Activated CD4-positive, alpha-beta T cell treated with anti-CD3 and anti-CD28 coated beads for 36 hours (primary cell): ENCODE results near the gene GRID1. TPM values are rescaled to one million over a fixed set of nuclear protein-coding genes. Genes with fewer than 3 reads are reported as not detected.

Experiments
- ATAC-seq: fragments of 200-7000 bp; cut with Tn5 transposase; one replicate; pipeline ENCODE4 v1.10.0; 2021; ENCODE audit warnings: mild to moderate bottlenecking, moderate library complexity
- CTCF ChIA-PET: fragments of 350-600 bp; sonication (Branson Sonifier 250); formaldehyde crosslinking; loops from one replicate; lab custom pipeline; 2021; ENCODE audit warnings: antibody characterized with exemption; lab: Charles Lee
- POLR2A ChIA-PET: fragments of 350-600 bp; sonication (Branson Sonifier 250); formaldehyde crosslinking; loops from one replicate; lab custom pipeline; 2021; ENCODE audit warnings: antibody characterized with exemption, inconsistent platforms; lab: Charles Lee
- DNase-seq: peaks from one replicate; pipeline ENCODE4 v3.0.0-alpha.2; 2020
- H3K27ac Mint-ChIP-seq: one replicate; pipeline ENCODE4 v1.8.0; 2021; ENCODE audit warnings: mixed read lengths
- H3K27me3 Mint-ChIP-seq: one replicate; pipeline ENCODE4 v1.8.0; 2021; ENCODE audit warnings: mixed read lengths
- H3K36me3 Mint-ChIP-seq: one replicate; pipeline ENCODE4 v1.8.0; 2021; ENCODE audit warnings: low read depth, mixed read lengths
- H3K4me1 Mint-ChIP-seq: one replicate; pipeline ENCODE4 v1.8.0; 2021; ENCODE audit warnings: mixed read lengths
- H3K4me3 Mint-ChIP-seq: one replicate; pipeline ENCODE4 v1.8.0; 2021; ENCODE audit warnings: mild to moderate bottlenecking, moderate library complexity, mixed read lengths
- H3K9me3 Mint-ChIP-seq: one replicate; pipeline ENCODE4 v1.8.0; 2021; ENCODE audit warnings: low read depth, mixed read lengths
- intact Hi-C, 2 experiments: fragments of 100-400 bp; cut with DNase I in 1 of 2; cut with micrococcal nuclease in 1 of 2; formaldehyde crosslinking; loops; one replicate each; pipeline versions ENCODE4 v1.14.2 to v1.15.1; 2022 to 2024; cut with DNase I, micrococcal nuclease
- total RNA-seq, 2 experiments: library from RNA; stranded (reverse); gene quantifications; one replicate each; pipeline ENCODE4 v1.2.3, GENCODE V29; 2021

GRID1 gene
- total RNA-seq, 2 experiments from 2014 or later, result not detected

DNA sequence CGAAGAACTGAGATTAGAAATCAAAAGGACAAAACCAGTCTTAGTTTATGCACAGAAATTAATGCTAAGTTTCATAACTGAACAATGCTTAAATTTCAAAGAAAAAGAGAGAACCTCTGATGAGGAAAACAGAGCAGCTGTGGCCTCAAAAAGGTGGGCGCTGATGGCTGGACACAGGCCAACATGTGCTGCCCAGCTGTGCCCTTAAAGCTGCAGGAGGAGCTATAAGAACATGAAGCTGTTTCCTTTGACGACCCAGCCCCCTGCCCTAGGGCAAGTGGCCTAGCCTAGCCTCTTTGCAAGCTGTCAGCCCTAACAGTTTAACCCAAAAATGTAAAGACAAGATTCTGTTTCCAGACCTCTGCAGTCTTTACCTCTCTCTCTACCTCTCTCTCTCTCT, 107.7 kb downstream of the GRID1 start:
- no peak overlapping the region for H3K27ac Mint-ChIP-seq
- no peak overlapping the region for H3K4me3 Mint-ChIP-seq
- no peaks in the 10 kb centered on the region for H3K9me3 Mint-ChIP-seq
- H3K4me1 Mint-ChIP-seq, result no peaks in the 10 kb centered on the region
- no peak for ATAC-seq
- ChIA-PET POLR2A (interaction anchor here (0.7 kb wide), 1 partner anchor 76 kb away, joined by 3 read pairs; no protein-coding TSS in a partner anchor), CTCF (interaction anchor here (0.6 kb wide), 1 partner anchor 9 kb away, joined by 3 read pairs; no protein-coding TSS in a partner anchor)
- peaks cover 11% of the 10 kb centered on the region for H3K27me3 Mint-ChIP-seq
- intact Hi-C loops, result no loop called here
- DNase-seq, result no peak
- no peaks in the 10 kb centered on the region for H3K36me3 Mint-ChIP-seq

- no peak for ATAC-seq
- POLR2A ChIA-PET, result interaction anchor here (0.7 kb wide), 1 partner anchor 76 kb away, joined by 3 read pairs; no protein-coding TSS in a partner anchor
These were observed 108.1 kb downstream of the GRID1 start for GRCh38 chr10:86258499-86258898.

DNA sequence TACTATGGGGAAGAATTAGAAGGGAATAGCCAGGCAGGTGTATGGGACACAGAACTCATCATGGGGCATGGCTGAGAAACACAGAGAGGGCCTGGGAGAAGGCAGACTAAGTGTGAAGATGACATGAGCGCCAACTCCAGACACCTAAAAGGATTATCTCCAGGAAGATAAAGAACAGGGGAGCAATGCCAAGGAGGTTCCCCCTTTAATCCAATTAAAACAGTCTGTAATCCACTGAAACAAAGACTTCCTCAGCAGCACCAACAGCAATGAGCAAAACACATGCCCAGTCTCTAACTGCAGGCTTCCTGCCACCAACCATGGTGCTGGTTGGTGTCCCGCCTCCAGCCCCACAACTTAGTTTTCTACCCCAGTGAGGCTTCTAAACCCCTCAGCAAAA, 108.9 kb downstream of the GRID1 start:
- ATAC-seq (no peak), DNase-seq (no peak)
- H3K4me3 Mint-ChIP-seq, result no peak overlapping the region
- H3K27me3 Mint-ChIP-seq, result peaks cover 13% of the 10 kb centered on the region
- ChIA-PET CTCF (no interaction called here), POLR2A (no interaction called here)
- no peak overlapping the region for H3K27ac Mint-ChIP-seq
- H3K9me3 Mint-ChIP-seq, result no peaks in the 10 kb centered on the region
- no peaks in the 10 kb centered on the region for H3K36me3 Mint-ChIP-seq
- intact Hi-C loops, result no loop called here
- no peaks in the 10 kb centered on the region for H3K4me1 Mint-ChIP-seq

More at GRCh38 chr10:86258499-86258898, 108.1 kb downstream of the GRID1 start:
- Mint-ChIP-seq H3K9me3 (no peaks in the 10 kb centered on the region), H3K4me1 (no peaks in the 10 kb centered on the region), H3K4me3 (no peak overlapping the region), H3K27me3 (peaks cover 15% of the 10 kb centered on the region), H3K27ac (no peak overlapping the region), H3K36me3 (no peaks in the 10 kb centered on the region)
- intact Hi-C loops, result no loop called here
- CTCF ChIA-PET, result interaction anchor here (0.6 kb wide), 1 partner anchor 10 kb away, joined by 3 read pairs; no protein-coding TSS in a partner anchor
- no peak for DNase-seq

DNA sequence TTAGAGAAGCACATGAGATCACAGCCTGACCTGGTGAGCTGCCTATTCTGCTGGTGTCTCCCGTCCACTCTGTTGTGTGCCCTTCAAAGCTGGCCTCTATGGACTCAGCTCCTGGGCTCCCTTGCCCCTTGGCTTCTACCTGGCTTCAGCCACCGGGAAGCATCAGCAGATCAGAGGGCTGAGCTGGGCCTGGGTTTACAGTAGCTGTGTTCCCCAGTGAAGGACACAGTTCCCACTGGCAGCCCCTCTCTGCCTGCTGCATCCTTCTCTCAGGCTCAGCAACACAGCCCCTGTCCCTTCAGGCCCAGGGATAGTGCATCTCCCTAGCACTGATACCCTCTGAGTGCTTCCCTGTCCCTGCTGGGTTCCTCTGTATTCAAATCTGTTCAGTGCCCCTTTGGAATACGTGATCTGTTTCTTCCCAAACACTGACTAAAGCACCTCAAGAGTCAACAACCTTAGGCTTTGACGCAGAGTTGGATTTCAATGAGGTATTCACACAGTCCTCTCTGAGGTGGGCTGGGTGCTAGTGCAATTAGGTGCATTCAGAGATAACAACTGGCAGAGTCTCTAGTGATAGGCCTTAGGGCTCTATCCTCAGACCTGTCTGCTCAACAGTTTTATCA, 109.8 kb downstream of the GRID1 start:
- Mint-ChIP-seq H3K4me3 (no peak overlapping the region), H3K27me3 (peaks cover 7% of the 10 kb centered on the region), H3K36me3 (no peaks in the 10 kb centered on the region), H3K9me3 (no peaks in the 10 kb centered on the region), H3K27ac (no peak overlapping the region), H3K4me1 (no peaks in the 10 kb centered on the region)
- intact Hi-C loops, result no loop called here
- POLR2A ChIA-PET, result interaction anchor here (0.6 kb wide), 1 partner anchor 1922 kb away, joined by 3 read pairs; no protein-coding TSS in a partner anchor
- CTCF ChIA-PET, result no interaction called here
- no peak for DNase-seq
- no peak for ATAC-seq

- no peak for ATAC-seq
- ChIA-PET CTCF (no interaction called here), POLR2A (no interaction called here)
- H3K27me3 Mint-ChIP-seq, result peaks cover 5% of the 10 kb centered on the region
- H3K4me1 Mint-ChIP-seq, result no peaks in the 10 kb centered on the region
- intact Hi-C loops, result no loop called here
- no peaks in the 10 kb centered on the region for H3K36me3 Mint-ChIP-seq
- no peak for DNase-seq
- no peaks in the 10 kb centered on the region for H3K9me3 Mint-ChIP-seq
- no peak overlapping the region for H3K4me3 Mint-ChIP-seq
- no peak overlapping the region for H3K27ac Mint-ChIP-seq
These were observed 111.0 kb downstream of the GRID1 start for GRCh38 chr10:86255405-86256251.

- no peaks in the 10 kb centered on the region for H3K36me3 Mint-ChIP-seq
- H3K9me3 Mint-ChIP-seq, result peaks cover 2% of the 10 kb centered on the region
- H3K4me1 Mint-ChIP-seq, result no peaks in the 10 kb centered on the region
- ATAC-seq, result no peak
- ChIA-PET CTCF (no interaction called here), POLR2A (no interaction called here)
- intact Hi-C loops, result no loop called here
- no peak overlapping the region for H3K27ac Mint-ChIP-seq
- H3K27me3 Mint-ChIP-seq, result peaks cover 5% of the 10 kb centered on the region
- H3K4me3 Mint-ChIP-seq, result no peak overlapping the region
- no peak for DNase-seq
These were observed 111.9 kb downstream of the GRID1 start for GRCh38 chr10:86254526-86255174.

GRCh38 chr10:86254081-86254480, 112.5 kb downstream of the GRID1 start:
- Mint-ChIP-seq H3K27me3 (peaks cover 5% of the 10 kb centered on the region), H3K4me1 (no peaks in the 10 kb centered on the region), H3K27ac (no peak overlapping the region), H3K9me3 (peaks cover 4% of the 10 kb centered on the region), H3K36me3 (no peaks in the 10 kb centered on the region), H3K4me3 (no peak overlapping the region)
- ATAC-seq (no peak), DNase-seq (no peak)
- ChIA-PET POLR2A (no interaction called here), CTCF (no interaction called here)
- intact Hi-C loops, result no loop called here

DNA sequence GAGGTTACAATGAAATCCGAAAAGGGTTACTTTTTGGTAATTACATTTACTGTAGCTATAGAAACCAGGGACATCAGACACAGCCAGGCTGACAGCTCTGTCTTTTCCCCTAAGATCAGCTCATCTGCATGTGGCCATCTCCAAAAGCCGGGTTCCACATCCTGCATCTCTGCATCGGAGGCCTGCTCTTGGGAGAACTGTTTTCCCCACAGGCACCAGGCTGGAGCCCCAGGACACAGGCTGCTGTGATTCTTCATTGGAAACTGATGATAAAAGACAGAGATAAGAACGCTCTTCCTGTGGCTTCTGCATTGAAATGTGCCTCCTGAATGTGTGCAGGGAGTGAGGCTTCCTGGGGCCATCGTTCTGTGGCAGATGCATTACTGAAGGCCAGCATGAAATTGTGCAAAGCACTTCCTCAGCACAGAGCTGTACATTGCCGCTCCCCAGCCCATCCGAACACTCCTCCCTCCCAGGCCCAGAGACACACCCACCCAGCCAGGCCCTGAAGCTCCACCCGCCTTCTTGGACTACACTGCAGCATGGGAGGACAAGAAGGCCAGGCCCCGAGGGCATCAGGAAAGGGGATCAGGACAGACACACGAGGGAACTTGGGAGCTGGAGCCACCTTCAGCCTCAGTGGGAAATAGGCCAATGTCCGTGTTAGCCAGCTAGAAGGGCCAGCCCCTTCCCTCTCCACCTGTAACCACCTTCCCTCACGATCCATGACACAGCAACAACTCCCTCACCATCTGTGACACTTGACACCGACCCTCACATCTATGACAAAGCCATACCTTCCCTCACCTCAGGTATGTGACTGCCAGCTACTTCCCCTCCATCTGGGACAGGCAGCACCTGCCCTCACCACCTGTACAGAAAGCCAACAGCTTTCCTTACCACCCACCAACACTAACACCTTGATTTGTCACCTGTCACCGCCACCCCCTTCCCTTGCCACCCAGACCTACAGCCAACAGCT, 113.2 kb downstream of the GRID1 start:
- intact Hi-C loops, result no loop called here
- H3K27me3 Mint-ChIP-seq, result peaks cover 5% of the 10 kb centered on the region
- peaks cover 4% of the 10 kb centered on the region for H3K9me3 Mint-ChIP-seq
- H3K36me3 Mint-ChIP-seq, result no peaks in the 10 kb centered on the region
- no peaks in the 10 kb centered on the region for H3K4me1 Mint-ChIP-seq
- H3K27ac Mint-ChIP-seq, result no peak overlapping the region
- ChIA-PET CTCF (no interaction called here), POLR2A (interaction anchor here (0.6 kb wide), 1 partner anchor 624 kb away, joined by 3 read pairs; no protein-coding TSS in a partner anchor)
- H3K4me3 Mint-ChIP-seq, result no peak overlapping the region
- no peak for ATAC-seq
- no peak for DNase-seq

DNA sequence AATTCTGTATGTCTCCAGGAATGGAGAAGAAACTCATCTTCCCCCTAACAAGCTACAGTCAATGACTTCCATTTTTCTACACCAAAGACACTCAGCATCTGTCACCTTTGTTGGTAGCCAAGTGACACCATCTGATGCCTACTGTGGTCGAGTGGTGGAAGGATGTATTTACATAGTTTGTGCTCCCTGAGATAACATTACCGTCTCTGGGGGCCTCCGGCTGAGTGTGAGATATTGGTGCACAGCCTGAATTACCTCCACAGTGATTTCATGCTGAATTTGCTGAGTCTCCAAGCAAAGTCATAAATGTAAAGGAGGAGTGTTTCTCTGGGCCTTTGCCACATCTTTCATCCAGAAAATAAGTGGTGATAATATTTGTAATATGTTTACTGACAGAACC, 114.0 kb downstream of the GRID1 start:
- CTCF ChIA-PET, result no interaction called here
- DNase-seq, result no peak
- no peak overlapping the region for H3K27ac Mint-ChIP-seq
- POLR2A ChIA-PET, result no interaction called here
- H3K9me3 Mint-ChIP-seq, result peaks cover 4% of the 10 kb centered on the region
- no peaks in the 10 kb centered on the region for H3K36me3 Mint-ChIP-seq
- H3K27me3 Mint-ChIP-seq, result peaks cover 5% of the 10 kb centered on the region
- ATAC-seq, result no peak
- H3K4me3 Mint-ChIP-seq, result no peak overlapping the region
- intact Hi-C loops, result no loop called here
- H3K4me1 Mint-ChIP-seq, result no peaks in the 10 kb centered on the region

DNA sequence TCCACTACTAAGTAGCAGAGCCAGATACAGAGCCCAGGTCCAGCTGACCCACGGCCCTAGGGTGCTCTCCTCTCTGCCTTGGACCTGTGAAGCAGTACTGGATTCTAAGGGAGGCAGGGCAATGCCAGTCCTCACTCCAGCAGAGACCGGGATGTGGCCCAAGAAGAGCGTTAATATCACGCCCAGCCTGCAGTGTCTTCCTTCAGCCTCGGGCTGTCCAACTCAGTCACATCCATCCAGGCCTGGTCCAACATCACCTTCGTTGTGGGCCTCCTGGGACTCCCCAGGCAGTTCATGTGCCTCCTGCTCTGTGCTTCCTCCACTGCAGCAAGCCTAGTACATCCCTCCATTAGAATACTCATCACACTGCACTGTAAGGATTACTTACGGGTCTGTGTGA, 114.5 kb downstream of the GRID1 start:
- H3K36me3 Mint-ChIP-seq, result no peaks in the 10 kb centered on the region
- POLR2A ChIA-PET, result no interaction called here
- intact Hi-C loops, result no loop called here
- no peak overlapping the region for H3K27ac Mint-ChIP-seq
- CTCF ChIA-PET, result no interaction called here
- no peaks in the 10 kb centered on the region for H3K4me1 Mint-ChIP-seq
- peaks cover 4% of the 10 kb centered on the region for H3K9me3 Mint-ChIP-seq
- H3K27me3 Mint-ChIP-seq, result peaks cover 5% of the 10 kb centered on the region
- DNase-seq (no peak), ATAC-seq (no peak)
- H3K4me3 Mint-ChIP-seq, result no peak overlapping the region

DNA sequence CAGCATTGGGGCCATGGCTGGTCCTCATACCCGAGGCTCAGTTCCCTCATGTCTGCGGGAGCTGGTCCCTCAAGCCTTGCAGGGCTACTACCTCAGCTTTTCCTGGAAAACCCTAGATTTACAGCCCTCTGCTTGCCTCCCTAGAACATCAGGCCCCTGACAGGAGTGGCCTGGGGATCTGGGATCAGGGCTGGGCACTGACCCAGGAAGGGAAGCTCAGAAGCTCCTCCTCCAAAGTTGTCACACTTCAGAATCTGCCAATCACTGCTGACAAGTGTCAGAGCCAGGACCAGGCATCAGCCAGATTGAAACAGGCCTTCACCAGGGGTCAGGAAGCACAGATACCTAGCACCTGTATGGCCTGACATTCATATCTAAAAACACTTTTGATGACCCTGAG, 115.2 kb downstream of the GRID1 start:
- ChIA-PET POLR2A (interaction anchor here (0.7 kb wide), 1 partner anchor 356 kb away, joined by 3 read pairs; no protein-coding TSS in a partner anchor), CTCF (no interaction called here)
- DNase-seq, result no peak
- Mint-ChIP-seq H3K4me3 (no peak overlapping the region), H3K36me3 (no peaks in the 10 kb centered on the region), H3K9me3 (peaks cover 4% of the 10 kb centered on the region), H3K27me3 (peaks cover 5% of the 10 kb centered on the region), H3K4me1 (no peaks in the 10 kb centered on the region), H3K27ac (no peak overlapping the region)
- intact Hi-C loops, result no loop called here
- ATAC-seq, result no peak
